ENCODE data around the gene LHFPL6. TPM values are rescaled to one million over a fixed set of nuclear protein-coding genes. Genes with fewer than 3 reads are reported as not detected.

LHFPL6 gene
- total and polyA plus RNA-seq, 10 of the 15 experiments (the other 5 are each of a cell fraction or from before 2014, with no cell fraction given), result 0.11 to 4.6 (median 0.41) TPM

GRCh38 chr13:39600766-39601165, 2.2 kb downstream of the LHFPL6 start:
- ChIA-PET SMC1A (ENCODE audit: uncharacterized antibody, unreplicated experiment) (interaction anchor here (0.6 to 2.2 kb wide), 13 partner anchors 9 to 340 kb away, joined by 3 to 12 read pairs (median 3); no protein-coding TSS in a partner anchor), CTCF (interaction anchor here (0.6 to 4.7 kb wide), 12 partner anchors 12 to 341 kb away, joined by 3 to 26 read pairs (median 4); no protein-coding TSS in a partner anchor)

More at GRCh38 chr13:39600766-39601165, 2.2 kb downstream of the LHFPL6 start:
- no TSS peak for BruUV-seq (replicated peaks)
- POLR2A ChIA-PET, result interaction anchor here (1.3 kb wide), 1 partner anchor 15 kb away, joined by 3 read pairs; no protein-coding TSS in a partner anchor
- Histone ChIP-seq H3K79me2 (ENCODE audit: control insufficient read depth, insufficient read depth, low read length) (no peaks in the 10 kb centered on the region), H3K27me3 (replicated peaks in 1 of 2; ENCODE audit: control insufficient read depth in 2 of 2, insufficient read depth in 2 of 2, low read length in 1 of 2) (peaks cover 0 to 5% of the 10 kb centered on the region in 2 experiments; a peak in 3 of 4 replicates), H3K4me3 (no peak overlapping the region; the same call in 1 of the 2 replicates), H3K4me1 (ENCODE audit: control insufficient read depth, insufficient read depth, low read length) (no peaks in the 10 kb centered on the region; the same call in 1 of the 2 replicates), H3K9me3 (replicated peaks; ENCODE audit: control insufficient read depth, insufficient read depth, low read length) (no peaks in the 10 kb centered on the region), H3K27ac (ENCODE audit: control insufficient read depth, insufficient read depth) (no peak overlapping the region), H2AFZ (ENCODE audit: control insufficient read depth, low read depth, low read length) (no peak overlapping the region), H3K36me3 (ENCODE audit: control insufficient read depth in 2 of 2, insufficient read depth in 2 of 2, low read length in 1 of 2) (no peaks in the 10 kb centered on the region), H3K4me2 (ENCODE audit: control insufficient read depth, insufficient read depth) (no peak overlapping the region), H3K9ac (ENCODE audit: control insufficient read depth, insufficient read depth, low read length) (no peak overlapping the region), H4K20me1 (ENCODE audit: control insufficient read depth, insufficient read depth) (no peaks in the 10 kb centered on the region)
- FAIRE-seq, result no peak
- 91% methylated on average over 8 of the region's 9 CpGs for WGBS (ENCODE audit: insufficient coverage, insufficient replicate concordance, low lambda C conversion rate, missing lambda C conversion rate)
- in situ Hi-C loops (cut with MboI) (no loop called here), intact Hi-C loops (cut with micrococcal nuclease; ENCODE audit: unreplicated experiment) (loop anchor here (5.0 to 10.0 kb wide), 2 partner anchors 56 to 183 kb away; no protein-coding TSS in a partner anchor)
- no peak for DNase-seq (ENCODE audit: low read depth, low spot score)
- TF ChIP-seq NFXL1 (IDR thresholded peaks at IDR 0.05; ENCODE audit: borderline replicate concordance) (no peak), NBN (IDR thresholded peaks at IDR 0.05) (no peak), MAX (IDR thresholded peaks at IDR 0.05; ENCODE audit: low read depth, low read length) (no peak), PAX5 (IDR thresholded peaks at IDR 0.05; ENCODE audit: borderline replicate concordance, low read depth, low read length) (no peak), ETV6 (conservative IDR thresholded peaks at IDR 0.05 in 1 of 2, IDR thresholded peaks at IDR 0.05 in 1 of 2; ENCODE audit: borderline replicate concordance in 1 of 2, low read depth in 1 of 2) (no peak), RB1 (IDR thresholded peaks at IDR 0.05; ENCODE audit: borderline replicate concordance) (no peak), POLR2AphosphoS2 (IDR thresholded peaks at IDR 0.05; ENCODE audit: low read depth, low read length) (no peak), SREBF2 (IDR thresholded peaks at IDR 0.05; ENCODE audit: low read length) (no peak), HCFC1 (IDR thresholded peaks at IDR 0.05; ENCODE audit: low read length) (no peak), NR2C2 (IDR thresholded peaks at IDR 0.05; ENCODE audit: borderline replicate concordance, control insufficient read depth, insufficient read length, low read depth) (no peak), SMAD1 (IDR thresholded peaks at IDR 0.05; ENCODE audit: low read depth, partially characterized antibody) (no peak), YBX1 (IDR thresholded peaks at IDR 0.05) (no peak), MXI1 (IDR thresholded peaks at IDR 0.05; ENCODE audit: low read depth, low read length) (no peak), KDM1A (IDR thresholded peaks at IDR 0.05; ENCODE audit: borderline replicate concordance) (no peak)
- RAD21 ChIA-PET (ENCODE audit: unreplicated experiment), result interaction anchor here (0.8 to 5.1 kb wide), 7 partner anchors 9 to 326 kb away, joined by 3 to 21 read pairs (median 4); no protein-coding TSS in a partner anchor
- ATAC-seq, result no peak
